NCI-H2081 treated with DMSO at 0.1 percent for 48 hours (cell line): ENCODE data around the gene SMIM14.
"Not testable (repeated sequence)": the region's sequence is repeated elsewhere in the genome, so short reads cannot be mapped to it uniquely, and the experiment has no call there.

ENCODE experiments used
- DNase-seq: peaks from one replicate; lab custom pipeline; 2025; lab: John Stamatoyannopoulos, UW

Gene SMIM14

DNA sequence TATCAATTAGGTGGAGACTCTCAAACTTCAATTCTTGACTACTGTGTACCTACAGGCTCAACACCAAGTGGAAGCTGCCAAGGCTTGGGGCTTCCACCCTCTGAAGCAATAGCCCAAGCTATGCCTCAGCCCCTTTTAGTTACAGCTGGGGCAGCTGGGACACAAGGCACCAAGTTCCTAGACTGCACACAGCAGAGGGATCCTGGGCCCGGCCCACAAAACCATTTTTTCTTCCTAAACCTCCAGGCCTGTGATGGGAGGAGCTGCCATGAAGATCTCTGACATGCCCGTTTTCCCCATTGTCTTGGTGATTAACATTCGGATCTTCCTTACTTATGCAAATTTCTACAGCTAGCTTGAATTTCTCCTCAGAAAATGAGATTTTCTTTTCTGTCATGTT is 108.0 kb downstream of the SMIM14 start:
- DNase-seq = no peak

DNA sequence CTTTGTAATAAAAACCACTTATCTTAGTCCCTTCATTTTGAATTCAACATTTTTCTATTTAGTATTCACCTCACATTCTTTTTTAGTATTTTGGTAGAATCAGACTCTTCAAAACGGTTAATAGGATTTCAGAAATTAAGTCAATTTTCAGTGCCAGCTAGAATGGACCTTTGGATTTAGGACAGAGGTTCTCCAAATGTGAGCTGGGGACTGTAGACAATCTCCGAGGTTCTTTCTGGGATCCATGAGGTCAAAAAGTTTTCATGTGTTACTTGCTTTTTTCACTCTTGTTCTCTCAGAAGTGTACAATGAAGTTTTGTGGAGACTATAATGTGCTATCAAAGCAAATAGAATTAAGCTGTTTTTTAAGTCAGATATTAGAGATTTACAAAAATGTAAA is 109.1 kb downstream of the SMIM14 start:
- no peak for DNase-seq

DNA sequence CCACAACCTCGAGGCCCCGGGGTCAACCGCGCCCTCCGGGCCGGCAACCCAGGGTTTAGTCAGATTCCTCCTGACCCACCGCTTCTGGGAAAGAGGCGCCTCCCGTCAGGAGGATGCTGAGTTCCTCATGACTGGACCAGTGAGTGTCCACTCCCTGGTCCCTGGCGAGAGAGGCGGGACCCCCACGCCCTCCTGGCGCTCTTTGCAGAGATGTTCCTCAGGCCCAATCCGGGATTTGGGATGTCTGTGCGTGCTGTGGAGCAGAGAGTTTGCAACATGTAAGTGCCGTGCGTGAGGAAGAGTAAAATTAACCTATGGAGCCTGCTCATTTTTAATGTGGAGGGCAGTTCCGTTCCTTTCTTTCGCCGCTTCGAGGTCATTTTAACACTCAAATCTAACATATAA is 110.6 kb downstream of the SMIM14 start:
- no peak for DNase-seq

DNA sequence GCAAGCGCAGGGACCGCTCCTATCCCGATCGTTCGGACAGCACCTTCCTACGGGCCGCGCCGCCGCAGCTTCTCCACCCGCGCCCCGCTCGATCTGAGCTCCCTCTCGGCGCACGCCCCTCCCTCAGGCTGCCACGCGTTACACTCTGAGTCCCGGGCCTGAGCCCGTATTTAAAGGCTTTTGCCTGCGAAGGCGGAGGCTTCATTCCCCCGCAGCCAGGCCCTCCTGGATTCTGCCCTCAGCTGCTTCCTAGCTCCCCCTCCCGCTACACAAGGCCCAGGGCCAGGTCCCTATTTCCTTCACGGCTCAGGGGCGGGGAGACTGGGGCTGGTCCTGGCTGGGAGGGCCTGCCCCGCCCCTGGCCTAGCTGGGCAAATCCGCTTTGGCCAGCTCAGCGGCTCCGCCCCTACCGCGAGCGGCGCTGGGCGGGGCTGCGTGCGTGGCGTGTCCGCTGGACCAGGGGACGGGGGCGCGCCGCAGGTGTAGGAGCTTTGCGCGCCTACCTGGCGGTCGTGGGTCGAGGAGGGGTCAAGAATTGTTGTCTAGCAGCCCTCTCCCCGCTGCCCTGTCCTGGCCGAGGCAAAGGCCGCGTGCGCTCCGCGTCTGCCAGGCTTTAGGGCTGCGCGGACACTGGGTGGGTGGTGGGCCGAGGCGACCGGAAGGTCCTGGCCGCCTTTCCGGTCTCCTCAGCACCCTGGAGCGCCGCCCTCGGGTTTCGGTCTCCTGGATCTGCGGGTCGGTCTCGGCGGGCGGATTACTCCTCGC is 111.2 kb downstream of the SMIM14 start, which contains the start of gene UGDH:
Gene UGDH (minus strand): TSS at position 144 of the 765 bp plus-strand sequence. CDS start 5,927 bp downstream, outside the sequence.
- DNase-seq = peak; percentile 77

DNA sequence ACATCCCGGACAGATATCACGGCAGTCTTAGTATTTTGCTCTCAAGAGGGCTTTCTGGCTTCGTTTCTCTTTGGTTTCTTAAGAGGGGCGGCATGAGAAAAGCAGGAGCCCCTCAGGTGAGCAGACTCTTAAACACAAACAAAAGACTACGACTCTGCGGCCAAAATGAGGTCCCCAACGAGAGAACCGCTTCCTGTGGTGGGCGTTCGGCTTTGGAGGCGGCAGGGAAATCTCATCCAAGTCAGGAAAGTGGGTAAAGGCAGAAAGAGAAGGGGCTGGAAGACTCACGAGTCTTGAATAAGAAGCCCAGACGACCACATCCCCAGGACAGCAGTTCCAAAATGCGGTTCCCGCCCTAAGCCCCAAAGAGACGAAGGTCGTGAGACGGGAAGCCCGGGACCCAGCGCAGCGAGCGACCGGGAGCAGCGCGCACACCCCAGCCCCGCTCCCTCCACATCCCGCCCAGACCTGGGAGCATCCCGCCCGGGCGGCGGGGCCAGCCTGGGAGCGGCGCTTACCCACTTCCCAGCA is 111.8 kb downstream of the SMIM14 start:
- DNase-seq = no peak

DNA sequence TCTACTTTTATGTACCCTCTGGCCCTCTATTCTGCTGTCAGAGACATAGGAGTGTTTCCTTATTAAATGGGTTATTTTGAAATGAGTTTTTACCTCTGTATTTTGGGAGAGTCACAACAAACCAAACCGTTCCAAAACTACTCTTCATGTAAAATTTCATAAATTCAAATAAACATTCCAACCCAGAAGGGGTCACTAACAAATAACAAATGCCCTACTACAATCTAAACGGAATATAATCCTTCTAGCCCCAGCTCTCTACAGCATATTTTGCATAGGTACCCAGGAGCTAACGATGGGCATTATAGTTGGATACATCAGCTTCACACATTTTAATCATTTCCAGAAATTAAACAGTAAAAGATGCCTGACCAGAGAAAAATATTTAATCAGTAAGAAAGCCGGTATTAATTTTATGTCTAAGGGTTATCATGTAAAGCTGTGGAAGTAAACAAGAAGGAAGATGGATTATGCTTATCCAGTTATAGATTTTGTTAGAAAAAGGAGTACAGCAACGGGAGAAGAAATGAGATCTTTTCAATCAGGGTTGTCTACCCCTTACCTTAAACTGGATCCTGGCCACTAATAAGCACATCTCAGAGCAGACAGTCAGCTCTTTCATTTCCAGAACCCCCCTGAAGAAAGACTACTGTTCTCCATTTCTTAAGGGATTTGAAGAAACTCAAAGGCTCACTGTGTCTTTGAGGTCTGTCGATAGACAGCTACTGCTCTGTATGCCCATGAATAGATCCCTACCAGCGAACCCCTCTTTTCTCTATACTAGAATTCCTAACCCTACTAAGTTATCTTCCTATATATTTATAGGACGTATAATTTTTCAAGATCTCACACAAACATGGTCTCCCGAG is 112.6 kb downstream of the SMIM14 start:
- no peak for DNase-seq

DNA sequence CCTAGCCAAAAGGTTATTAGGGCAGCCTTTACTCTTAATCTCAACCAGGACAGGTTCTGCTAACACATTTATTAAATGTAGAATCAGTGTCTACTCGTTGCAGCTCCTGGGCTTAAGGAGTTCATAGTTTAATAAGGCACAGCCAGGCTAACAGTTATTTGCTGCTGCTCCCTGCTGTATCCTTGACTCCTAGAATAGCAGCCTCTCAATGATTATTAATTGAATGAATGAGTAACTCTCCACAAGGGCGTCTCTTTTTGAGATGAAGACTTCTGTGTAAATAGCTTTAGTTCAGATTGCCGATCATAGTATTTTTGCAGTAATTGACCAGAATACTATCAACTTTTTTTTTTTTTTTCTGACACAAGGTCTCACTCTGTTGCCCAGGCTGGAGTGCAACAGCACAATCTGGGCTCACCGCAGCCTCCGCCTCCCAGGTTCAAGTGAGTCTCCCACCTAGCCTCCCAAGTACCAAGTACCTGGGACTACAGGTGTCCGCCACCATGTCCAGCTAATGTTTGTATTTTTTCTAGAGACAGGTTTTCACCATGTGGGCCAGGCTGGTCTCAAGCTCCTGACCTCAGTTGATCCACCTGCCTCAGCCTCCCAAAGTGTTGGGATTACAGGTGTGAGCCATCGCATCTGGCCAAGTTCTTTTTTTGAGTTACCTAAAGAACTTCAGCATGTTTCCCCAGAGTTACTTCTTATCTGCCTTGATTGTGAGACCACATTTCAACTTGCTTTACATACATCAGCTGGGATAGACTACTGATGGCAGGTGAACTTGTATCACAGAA is 114.3 kb downstream of the SMIM14 start:
- DNase-seq = no peak

DNA sequence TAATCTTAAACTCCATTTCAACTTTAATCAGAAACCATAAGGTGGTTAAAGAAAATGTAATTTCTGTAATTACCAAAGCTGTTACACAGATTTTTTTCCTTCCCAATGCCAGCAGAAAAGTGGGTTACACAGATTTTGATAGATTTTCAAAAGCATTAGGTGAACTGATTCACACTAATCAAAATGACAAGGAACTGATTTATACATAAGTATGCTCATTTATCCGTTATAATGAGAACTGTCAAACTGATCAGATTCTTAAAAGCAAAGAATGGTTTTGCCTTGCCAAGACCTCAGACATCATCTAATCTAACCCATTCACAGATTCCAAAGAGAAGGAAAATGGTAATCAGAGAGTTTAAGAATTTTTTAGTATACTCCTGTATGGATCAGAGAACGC is 116.6 kb downstream of the SMIM14 start:
- no peak for DNase-seq

DNA sequence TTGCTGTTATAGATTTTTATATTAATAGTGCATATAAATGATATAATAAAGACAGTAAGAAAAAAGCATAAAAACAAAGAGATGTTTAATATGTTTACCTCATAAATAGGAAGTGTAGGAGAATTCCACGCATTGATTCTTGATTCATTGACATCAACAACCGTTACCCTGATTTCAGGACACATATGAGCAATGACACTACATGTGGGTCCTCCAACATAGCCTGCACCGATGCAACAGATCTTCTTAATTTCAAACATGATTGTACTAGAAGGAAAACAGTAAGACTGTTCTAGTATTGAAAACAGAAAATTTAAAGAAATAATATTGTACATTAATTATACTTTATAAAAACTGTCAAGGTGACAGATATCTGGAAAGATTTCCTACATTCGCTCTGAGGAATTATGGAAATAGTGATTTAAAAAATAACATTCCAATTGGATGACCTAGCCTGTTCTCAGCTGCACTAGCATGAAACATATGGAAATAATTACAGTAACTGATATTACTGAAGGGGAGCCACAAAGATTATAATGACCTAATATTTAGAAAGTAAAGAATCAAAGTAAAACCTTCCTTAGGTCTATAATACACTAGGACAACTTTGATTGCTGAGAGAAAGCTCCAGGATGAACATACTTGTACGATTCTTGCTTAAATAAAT is 117.3 kb downstream of the SMIM14 start:
- DNase-seq = no peak

DNA sequence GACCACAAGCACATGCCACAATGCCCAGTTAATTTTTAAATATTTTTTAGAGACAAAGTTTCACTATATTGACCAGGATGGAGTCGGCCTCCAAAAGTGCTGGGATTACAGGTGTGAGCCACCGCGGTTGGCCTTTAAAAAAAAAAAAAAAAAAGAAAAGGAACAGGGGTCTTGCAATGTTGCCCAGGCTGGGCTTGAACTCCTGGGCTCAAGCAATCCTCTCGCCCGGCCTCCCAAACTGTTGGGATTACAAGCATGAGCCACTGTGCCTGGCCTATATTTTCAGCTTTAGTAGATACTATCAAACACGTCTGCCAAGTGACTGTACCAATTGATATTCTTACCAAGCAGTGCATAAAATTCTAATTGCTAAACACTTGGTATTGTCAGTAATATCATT is 120.2 kb downstream of the SMIM14 start:
- DNase-seq = no peak

DNA sequence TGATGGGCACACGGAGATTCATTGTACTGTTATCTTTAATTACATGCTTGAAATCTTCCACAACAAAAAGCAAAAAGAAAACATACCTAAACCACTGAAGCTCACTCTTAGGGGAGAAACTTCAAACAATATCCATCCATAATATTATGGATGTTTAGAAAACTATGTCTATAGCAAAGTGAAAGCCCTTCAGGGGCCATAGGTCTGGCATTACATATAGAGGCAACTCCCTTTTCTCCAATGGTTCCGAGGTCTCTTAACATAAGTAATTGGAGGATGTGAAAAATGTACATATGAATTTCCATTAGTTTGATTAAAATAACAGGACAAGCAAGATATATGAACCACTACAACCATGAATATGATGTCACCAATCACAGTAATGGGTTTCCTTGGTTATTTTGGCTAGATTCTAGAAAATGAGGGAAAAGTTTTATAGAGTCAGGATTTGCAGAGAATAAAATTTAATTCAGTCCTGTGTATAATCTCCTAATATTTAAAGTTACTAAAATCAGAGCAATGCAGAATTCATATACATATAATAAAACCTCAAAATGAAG is 122.2 kb downstream of the SMIM14 start:
- no peak for DNase-seq

DNA sequence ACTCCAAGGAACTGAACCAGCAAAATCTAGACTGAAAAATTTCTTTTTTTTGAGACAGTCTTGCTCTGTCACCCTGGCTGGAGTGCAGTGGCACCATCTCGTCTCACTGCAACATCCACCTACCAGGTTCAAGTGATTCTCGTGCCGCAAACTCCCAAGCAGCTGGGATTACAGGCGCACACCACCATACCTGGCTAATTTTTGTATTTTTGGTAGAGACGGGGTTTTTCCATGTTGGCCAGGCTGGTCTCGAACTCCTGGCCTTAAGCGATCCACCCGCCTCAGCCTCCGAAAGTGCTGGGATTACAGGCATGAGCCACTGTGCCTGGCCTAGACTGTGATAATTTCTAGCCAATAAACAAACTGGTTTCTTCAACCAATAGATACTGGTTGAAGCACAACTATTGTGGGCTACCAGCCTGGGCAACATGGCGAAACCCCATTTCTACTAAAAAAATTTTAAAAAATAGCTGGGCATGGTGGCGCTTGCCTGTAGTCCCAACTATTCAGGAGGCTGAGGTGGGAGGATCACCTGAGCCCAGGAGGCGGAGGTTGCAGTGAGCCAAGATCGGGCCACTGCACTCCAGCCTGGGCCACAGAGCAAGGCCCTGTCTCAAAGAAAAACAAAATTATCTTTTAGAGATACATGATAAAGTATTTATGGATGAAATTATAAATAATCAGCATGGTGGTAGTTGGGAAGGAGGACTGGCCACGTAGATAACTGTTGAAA is 122.8 kb downstream of the SMIM14 start:
- DNase-seq = not testable (repeated sequence)

DNA sequence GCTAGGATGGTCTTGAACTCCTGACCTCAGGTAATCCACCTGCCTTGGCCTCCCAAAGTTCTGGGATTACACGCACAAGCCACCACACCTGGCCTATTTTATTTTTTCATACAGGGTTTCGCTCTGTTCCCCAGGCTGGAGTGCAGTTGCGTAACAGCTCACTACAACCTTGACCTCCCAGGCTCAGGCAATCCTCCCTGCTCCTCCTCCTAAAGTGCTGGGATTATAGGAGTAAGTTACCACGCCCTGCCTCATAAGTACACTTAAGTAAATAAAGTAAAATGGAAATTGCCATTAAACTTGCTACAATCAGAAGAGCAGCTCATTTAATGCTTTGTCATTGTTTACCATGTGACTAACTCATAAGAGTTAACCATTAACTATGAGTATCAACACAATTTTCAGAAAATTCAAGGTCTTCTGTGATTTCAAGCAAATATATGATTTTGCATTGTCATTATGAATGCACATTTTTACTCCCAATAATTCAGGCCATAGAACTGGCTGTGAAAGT is 123.7 kb downstream of the SMIM14 start:
- DNase-seq = no peak

DNA sequence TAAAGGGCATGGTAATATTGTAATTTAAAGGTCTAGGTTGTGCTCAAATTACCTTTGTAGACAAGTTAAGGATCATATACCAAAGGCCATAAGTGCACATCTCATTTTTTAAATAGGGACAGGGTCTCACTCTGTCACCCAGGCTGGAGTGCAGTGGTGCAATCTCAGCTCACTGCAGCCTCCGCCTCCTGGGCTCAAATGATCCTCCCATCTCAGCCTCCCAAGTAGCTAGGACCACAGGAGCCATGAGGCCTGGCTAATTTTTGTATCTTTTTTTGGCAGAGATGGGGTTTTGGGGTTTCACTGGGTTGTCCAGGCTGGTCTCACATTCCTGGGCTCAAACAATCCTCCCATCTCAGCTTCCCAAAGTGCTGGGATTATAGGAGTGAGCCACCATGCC is 124.4 kb downstream of the SMIM14 start:
- not testable (repeated sequence) for DNase-seq

DNA sequence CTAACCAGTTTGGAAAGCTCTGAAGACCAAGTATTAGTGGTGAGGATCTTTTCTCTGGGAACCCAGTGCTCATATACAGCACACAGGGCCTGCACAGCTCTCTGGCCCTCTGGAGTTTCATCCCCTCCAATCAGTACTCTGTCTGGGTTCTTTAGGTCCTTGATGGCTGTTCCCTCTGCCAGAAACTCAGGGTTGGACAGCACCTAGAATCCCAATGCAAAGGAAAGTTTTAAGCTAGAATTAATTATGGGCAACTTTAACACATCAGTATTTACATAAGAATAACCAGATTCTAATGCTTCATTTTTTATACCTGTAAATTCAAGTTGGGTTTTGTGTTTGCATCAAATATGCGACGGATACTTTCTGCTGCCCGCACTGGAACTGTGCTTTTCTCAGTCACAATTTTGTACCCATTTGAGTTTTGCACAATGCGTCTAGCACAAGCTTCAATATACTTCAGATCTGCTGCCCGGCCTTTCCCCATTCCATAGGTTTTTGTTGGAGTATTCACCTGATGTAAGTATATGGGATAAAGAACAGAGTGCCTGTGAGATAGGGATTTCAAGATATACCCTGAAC is 128.2 kb downstream of the SMIM14 start:
- DNase-seq = no peak

DNA sequence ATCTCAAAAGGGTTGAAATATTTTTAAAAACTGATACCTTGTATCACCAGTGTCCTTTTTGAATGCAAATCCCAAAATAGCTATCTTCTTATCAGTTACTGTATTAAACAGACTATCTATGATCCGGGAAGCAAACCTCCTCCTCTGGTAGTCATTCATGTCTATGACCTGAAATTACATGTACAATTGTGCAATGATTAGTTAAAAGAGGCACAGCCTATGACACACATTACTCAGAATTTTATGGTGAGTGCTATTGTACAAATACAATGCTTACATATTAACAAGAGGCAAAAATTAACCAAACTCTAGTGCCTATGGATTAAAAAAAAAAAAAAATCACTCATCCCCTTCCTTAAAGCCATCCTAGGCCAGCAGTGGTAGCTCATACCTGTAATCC is 133.1 kb downstream of the SMIM14 start:
- no peak for DNase-seq

DNA sequence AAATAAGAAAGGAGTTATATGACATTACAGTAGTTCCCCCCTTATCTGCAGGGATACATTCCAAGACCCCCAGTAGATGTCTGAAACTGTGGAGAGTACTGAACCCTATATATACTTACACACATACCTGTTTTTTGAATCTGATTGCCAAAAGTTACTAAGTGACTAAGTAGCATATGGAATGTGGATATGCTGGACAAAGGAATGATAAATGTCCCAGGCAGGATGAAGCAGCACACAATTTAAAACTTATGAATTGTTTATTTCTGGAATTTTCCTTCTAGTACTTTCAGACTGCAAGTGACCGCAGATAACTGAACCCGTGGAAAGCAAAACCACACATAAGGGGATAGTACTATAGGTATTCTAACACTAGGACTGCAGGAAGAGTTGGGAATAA is 134.1 kb downstream of the SMIM14 start:
- DNase-seq = no peak

DNA sequence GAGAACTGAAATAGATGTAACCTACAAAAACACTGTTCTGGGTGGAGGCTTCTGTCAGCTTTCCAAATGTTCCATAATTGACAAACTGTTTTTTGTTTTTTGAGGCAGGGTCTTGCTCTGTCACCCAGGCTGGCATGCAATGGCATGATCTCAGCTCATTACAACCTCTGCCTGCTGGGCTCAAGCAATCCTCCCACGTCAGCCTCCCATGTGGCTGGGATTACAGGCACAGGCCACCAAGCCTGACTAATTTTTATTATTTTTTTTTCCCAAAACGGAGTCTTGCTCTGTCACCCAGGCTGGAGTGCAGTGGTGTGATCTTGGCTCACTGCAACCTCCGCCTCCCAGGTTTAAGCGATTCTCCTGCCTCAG is 136.0 kb downstream of the SMIM14 start:
- DNase-seq = not testable (repeated sequence)

DNA sequence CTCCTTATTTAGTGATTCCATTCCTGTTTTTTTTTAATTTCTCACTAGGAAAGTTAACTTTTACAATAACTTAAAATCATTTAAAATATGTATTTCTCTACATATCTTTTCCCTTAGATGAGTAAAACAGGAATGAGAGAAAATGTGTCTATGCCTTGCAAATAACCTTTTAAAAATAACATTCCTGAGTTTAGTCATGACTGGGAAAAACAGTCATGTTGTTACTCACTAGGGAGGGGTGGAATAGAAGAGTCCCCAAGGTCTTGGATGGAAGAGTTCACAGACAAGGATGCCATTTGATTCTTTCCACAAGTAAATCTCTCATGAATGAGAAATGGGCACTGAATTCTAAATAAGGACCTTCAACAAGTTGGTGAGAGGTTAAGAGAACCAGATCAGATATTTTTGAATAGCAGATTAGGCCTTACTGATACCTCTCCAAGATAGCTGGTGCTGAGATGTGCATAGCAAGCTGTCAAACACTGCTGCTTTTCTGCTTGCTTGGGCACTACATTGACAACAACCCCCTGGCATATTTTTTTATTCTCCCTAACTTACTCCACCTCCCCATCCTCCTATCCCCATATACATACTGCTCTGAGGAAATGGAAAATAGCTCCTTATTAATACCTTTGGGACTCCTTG is 136.5 kb downstream of the SMIM14 start:
- no peak for DNase-seq

DNA sequence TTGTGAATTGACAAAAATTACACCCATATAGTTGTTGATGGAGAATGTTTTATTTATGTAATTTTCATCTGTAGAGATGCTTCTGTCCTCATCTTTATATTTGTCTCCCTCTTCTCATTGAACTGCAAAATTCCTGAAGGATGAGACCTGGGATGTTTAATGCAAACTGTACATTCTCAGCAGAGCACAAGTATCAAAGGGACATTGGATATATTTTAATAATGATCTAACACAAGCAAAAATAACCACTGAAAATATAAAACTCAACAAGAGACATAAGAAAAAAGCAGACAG is 140.0 kb downstream of the SMIM14 start:
- DNase-seq = no peak
